Measurements from ENCODE around the gene ABCC8. TPM values are rescaled to one million over a fixed set of nuclear protein-coding genes. Genes with fewer than 3 reads are reported as not detected.

The ABCC8 gene
- total RNA-seq, 1 donor from 2014 or later, result not detected

DNA sequence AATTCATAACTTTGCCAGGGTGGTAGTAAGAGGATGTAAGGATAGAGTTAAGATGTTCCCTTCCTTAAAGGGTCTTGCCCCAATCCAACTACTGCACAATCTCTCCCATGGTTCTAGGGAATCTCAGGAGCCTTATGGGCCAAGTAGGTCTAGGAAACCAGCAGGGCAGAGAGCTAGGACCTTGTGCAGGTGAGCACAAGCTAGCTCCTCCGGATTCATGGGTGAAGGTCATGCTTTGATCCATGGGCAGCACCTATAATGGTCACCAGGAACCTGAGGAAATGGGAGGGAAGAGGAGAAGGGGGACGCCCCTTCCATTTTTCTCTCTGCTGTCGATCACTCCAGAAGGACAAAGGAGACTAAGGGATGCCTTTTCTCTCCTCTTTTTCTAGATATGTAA is 105.0 kb downstream of the ABCC8 start:
- DNase-seq (ENCODE audit: low read depth), result no peak
- no peak overlapping the region for H3K4me3 ChIP-seq (ENCODE audit: low read depth, low read length)
- TF ChIP-seq CTCF (conservative IDR thresholded peaks at IDR 0.05; ENCODE audit: low read depth, low read length), result no peak

DNA sequence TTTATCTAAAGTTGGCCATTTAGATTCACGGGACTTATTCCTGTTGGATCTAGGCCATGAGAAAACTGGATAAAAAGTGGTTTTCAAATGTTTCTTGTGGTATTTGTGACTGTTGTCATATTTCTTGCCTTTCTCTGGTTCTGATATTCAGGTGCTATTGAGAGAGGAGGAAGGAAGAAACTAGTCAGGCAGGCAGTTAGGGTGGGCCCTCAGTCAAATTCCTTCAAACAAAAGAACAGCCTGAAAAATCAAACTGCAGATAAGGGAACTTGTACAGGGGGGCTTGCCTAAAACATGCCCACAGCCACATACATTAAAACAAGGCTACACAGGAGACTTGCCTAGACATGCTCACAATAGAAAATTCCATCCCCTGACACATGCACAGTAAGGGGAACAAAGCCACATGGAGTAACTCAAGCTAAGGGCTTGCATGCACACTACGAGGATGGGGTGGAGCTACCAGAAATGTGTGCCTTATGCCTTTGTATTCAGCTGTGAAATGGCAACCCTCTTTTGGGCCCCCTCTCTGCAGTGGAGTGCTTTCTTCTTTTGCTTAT is 106.9 kb downstream of the ABCC8 start:
- no peak for DNase-seq (ENCODE audit: low read depth)
- no peak overlapping the region for H3K4me3 ChIP-seq (ENCODE audit: low read depth, low read length)
- TF ChIP-seq CTCF (conservative IDR thresholded peaks at IDR 0.05; ENCODE audit: low read depth, low read length), result no peak

DNA sequence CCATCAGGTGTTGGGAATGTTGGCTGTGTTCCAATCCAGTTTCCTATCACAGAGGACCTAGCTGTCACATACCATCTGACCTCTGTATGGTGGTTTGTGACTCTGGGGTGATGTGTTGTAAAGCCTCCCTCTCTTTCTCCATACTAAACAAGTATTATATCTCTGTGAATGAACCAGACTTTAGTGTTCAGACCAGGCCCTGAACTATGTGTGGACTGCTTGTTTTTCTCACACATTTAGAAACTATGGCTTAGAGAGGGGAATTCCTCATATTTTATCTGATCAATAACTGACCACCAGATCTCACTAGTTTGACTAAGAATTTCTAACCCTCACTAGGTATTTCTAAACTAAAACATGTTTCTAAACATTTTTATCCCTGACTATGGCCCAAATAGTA is 107.6 kb downstream of the ABCC8 start:
- H3K4me3 ChIP-seq (ENCODE audit: low read depth, low read length), result no peak overlapping the region
- no peak for DNase-seq (ENCODE audit: low read depth)
- TF ChIP-seq CTCF (conservative IDR thresholded peaks at IDR 0.05; ENCODE audit: low read depth, low read length), result no peak

- no peak for DNase-seq (ENCODE audit: low read depth)
- TF ChIP-seq CTCF (conservative IDR thresholded peaks at IDR 0.05; ENCODE audit: low read depth, low read length), result no peak
- no peak overlapping the region for H3K4me3 ChIP-seq (ENCODE audit: low read depth, low read length)
Observed at GRCh38 chr11:17368551-17368950, 108.1 kb downstream of the ABCC8 start.

GRCh38 chr11:17366495-17366894 is 110.2 kb downstream of the ABCC8 start:
- TF ChIP-seq CTCF (conservative IDR thresholded peaks at IDR 0.05; ENCODE audit: low read depth, low read length), result no peak
- H3K4me3 ChIP-seq (ENCODE audit: low read depth, low read length), result no peak overlapping the region
- no peak for DNase-seq (ENCODE audit: low read depth)

DNA sequence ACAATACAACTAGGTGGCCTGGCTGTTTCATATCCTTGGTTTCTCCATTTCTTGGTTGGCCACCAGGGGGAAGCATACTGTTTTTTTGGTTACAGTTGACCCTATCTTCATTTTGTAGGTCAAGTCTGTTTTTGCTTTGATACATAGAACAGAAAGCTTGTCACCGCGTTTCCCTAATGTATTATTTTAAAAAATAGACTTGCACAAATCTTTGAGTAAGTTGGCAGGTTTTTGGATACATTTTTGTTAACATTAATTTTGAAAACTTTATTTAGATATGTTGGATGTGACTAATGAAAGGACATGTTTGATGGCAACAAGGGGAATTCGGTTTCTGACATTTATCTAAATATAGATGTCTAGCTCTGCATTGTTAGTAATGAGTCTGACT is 122.0 kb downstream of the ABCC8 start:
- no peak for DNase-seq (ENCODE audit: low read depth)
- peak overlapping the region; percentile 71 for H3K4me3 ChIP-seq (ENCODE audit: low read depth, low read length)
- peak; percentile 80 for TF ChIP-seq CTCF (conservative IDR thresholded peaks at IDR 0.05; ENCODE audit: low read depth, low read length)

- H3K4me3 ChIP-seq (ENCODE audit: low read depth, low read length), result peak overlapping the region; percentile 71
- no peak for TF ChIP-seq CTCF (conservative IDR thresholded peaks at IDR 0.05; ENCODE audit: low read depth, low read length)
- DNase-seq (ENCODE audit: low read depth), result no peak
Observed at GRCh38 chr11:17353821-17354600, 122.6 kb downstream of the ABCC8 start.

All from epithelial cell of proximal tubule (primary cell).